HFF-Myc (cell line): ENCODE results near the gene RILPL1.
A peak's percentile ranks its signal among the peaks of the same experiment; 100 is the strongest.
"Not testable (repeated sequence)": the region's sequence is repeated elsewhere in the genome, so short reads cannot be mapped to it uniquely, and the experiment has no call there.

ENCODE experiments used
- DNase-seq: peaks from one replicate; pipeline ENCODE4 v3.0.0-alpha.2; 2011; ENCODE audit warnings: low read depth; ENCODE audit errors: extremely low read depth
- H3K4me3 ChIP-seq: replicated peaks from 2 replicates; pipeline ENCODE4 v1.5.1; 2011; ENCODE audit warnings: low read depth, mild to moderate bottlenecking, control low read depth, low read length
- TF ChIP-seq, protein P1 (sequence below): IDR thresholded peaks from 2 replicates; pipeline ENCODE4 v1.5.1; 2012; ENCODE audit warnings: mild to moderate bottlenecking, low read depth, low read length, control low read depth; ENCODE audit errors: missing control alignments

The RILPL1 gene

DNA sequence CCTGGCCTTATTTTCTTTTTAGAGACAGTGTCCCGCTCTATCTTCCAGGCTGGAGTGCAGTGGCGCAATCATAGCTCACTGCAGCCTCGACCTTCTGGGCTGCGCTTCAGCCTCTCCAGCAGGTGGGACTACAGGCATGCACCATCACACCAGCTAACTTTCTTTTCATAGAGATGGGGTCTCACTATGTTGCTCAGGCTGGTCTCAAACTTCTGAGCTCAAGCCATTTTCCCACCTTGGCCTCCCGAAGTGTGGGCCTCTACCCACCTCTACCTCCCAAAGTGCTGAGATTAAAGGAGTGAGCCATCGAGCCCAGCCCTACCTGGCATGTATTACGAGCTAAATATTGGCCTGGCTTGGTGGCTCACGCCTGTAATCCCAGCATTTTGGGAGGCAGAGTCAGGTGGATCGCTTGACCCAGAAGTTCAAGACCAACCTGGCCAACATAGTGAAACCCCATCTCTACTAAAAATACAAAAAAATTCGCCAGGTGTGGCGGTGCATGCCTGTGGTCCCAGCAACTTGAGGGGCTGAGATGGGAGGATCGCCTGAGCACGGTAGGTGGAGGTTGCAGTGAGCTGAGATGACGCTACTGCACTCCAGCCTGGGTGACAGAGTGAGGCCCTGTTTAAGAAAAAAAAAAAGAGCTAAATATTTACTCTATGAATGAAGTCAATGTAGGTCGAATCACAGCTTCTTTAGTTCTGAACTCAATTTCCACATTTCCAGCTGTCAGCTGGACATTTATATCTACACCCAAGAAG lies 7.6 kb upstream of the RILPL1 start:
- no peak overlapping the region for H3K4me3 ChIP-seq
- TF ChIP-seq, protein P1, sequence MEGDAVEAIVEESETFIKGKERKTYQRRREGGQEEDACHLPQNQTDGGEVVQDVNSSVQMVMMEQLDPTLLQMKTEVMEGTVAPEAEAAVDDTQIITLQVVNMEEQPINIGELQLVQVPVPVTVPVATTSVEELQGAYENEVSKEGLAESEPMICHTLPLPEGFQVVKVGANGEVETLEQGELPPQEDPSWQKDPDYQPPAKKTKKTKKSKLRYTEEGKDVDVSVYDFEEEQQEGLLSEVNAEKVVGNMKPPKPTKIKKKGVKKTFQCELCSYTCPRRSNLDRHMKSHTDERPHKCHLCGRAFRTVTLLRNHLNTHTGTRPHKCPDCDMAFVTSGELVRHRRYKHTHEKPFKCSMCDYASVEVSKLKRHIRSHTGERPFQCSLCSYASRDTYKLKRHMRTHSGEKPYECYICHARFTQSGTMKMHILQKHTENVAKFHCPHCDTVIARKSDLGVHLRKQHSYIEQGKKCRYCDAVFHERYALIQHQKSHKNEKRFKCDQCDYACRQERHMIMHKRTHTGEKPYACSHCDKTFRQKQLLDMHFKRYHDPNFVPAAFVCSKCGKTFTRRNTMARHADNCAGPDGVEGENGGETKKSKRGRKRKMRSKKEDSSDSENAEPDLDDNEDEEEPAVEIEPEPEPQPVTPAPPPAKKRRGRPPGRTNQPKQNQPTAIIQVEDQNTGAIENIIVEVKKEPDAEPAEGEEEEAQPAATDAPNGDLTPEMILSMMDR: no peak
- DNase-seq: no peak

GRCh38 chr12:123535952-123536351 lies 2.4 kb upstream of the RILPL1 start:
- not testable (repeated sequence) for H3K4me3 ChIP-seq, DNase-seq

DNA sequence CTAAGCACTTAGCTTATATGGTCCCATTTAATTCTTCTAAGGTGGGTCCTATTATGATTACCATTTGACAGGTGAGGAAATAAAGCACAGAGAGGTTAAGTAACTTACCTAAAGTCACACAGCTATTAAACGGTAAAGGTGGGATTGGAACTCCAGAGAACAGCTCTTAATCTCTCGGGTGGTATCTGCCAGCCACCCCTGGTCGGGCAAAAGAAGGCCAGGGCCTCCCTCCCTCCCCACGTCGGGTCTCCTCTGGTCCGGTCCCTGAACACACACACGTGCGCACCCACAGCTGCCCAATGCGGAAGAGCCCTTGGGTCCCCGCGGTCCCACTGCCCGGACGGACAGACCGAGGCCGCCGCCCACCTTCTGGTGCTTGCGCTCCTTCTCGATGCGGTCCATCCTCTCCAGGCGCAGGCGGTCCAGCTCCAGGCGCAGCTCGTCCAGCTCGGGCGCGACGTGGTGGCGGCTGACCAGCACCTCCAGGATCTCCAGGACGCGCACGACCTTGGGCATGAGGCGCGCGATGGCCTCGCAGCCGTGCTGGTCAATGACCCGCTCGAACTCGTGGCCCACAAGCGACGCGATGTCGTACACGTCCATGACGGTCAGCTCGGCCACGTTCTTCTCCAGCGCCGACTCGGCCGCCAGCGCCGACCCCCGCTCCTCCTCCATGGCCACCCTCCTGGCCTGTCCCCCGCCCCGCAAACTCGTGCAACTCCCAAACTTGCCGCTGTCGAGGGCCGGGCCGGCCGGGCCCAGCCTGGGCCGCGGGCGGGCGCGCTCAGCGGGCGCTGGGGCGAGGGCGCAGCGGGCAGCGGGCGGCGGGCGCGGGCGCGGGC lies 490 bp downstream of the RILPL1 start:
- TF ChIP-seq, protein P1: no peak
- DNase-seq: no peak
- peak overlapping the region; percentile 86 for H3K4me3 ChIP-seq

DNA sequence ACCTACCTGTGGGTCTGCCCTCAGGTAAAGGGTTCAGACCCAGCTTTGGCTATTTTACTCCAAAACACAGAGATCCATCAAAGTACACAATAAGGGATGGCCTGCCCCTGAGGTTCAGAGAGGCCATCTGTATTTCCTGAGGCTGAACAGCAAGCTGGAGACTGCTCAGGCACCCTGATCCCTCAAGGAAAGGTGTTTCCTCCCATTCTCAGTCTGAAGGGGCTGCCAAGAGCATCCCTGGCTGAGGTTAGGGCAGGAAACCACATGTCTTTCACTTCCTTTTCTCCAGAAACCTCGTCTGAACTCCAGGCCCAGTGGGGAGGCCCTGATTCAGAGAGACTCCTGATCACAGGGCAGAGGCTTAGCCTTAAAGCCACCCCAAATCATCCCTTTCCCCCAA lies 1.5 kb downstream of the RILPL1 start:
- TF ChIP-seq, protein P1: no peak
- no peak for DNase-seq
- H3K4me3 ChIP-seq: peak overlapping the region; percentile 86

DNA sequence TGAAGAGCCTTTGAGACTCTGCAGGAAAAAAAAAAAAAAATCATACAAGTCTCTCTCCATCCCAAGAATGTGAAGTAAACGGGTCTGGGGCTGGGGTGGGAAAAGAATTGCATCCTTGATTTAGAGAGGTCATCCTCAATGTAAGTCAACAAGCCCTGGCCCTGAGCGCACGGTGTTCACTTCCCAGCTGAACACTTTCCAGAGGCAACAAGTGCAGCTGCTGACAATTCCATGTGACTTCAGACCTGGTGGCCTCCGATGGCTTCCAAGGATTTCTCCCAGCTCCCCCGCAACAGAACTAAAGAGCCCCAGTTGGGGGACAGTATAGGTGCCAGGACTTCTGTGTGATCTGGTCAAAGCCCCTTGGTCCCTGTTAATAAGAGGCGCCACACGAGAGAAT lies 2.4 kb downstream of the RILPL1 start:
- TF ChIP-seq, protein P1: no peak
- DNase-seq: no peak
- peak overlapping the region; percentile 86; the same call in 1 of the 2 replicates for H3K4me3 ChIP-seq

- no peak for DNase-seq
- 0 out of 2 replicates have a peak overlapping the region, but pooled peaks have one; percentile 86 for H3K4me3 ChIP-seq
- TF ChIP-seq, protein P1: no peak
Observed at GRCh38 chr12:123530668-123531067, 2.9 kb downstream of the RILPL1 start.

DNA sequence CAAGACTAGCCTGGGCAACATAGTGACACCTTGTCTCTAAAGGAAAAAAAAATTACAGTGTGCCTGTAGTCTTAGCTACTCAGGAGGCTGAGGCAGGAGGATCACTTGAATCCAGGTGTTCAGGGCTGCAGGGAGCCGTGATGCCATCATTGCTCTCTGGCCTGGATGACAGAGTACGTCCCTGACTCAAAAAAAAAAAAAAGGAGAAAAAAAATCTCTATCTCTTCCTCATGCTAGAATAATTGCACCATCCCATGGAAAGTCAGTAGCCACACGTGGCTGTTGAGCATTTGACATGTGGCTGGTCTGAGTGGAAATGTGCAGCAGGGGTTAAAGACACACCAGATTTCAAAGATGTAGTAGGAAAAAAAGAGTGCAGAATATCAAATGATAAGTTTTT lies 3.8 kb downstream of the RILPL1 start:
- H3K4me3 ChIP-seq: no peak overlapping the region
- no peak for DNase-seq
- TF ChIP-seq, protein P1: no peak
